Activated T-cell treated with anti-CD3 and anti-CD28 coated beads for 48 hours (primary cell): ENCODE results near the gene HAPLN1.
A peak's percentile ranks its signal among the peaks of the same experiment; 100 is the strongest.
"Not testable (repeated sequence)": the region's sequence is repeated elsewhere in the genome, so short reads cannot be mapped to it uniquely, and the experiment has no call there.

Experiments
- DNase-seq: peaks from one replicate; pipeline ENCODE4 v3.0.0-alpha.2; 2020; ENCODE audit warnings: low read depth

Gene HAPLN1

DNA sequence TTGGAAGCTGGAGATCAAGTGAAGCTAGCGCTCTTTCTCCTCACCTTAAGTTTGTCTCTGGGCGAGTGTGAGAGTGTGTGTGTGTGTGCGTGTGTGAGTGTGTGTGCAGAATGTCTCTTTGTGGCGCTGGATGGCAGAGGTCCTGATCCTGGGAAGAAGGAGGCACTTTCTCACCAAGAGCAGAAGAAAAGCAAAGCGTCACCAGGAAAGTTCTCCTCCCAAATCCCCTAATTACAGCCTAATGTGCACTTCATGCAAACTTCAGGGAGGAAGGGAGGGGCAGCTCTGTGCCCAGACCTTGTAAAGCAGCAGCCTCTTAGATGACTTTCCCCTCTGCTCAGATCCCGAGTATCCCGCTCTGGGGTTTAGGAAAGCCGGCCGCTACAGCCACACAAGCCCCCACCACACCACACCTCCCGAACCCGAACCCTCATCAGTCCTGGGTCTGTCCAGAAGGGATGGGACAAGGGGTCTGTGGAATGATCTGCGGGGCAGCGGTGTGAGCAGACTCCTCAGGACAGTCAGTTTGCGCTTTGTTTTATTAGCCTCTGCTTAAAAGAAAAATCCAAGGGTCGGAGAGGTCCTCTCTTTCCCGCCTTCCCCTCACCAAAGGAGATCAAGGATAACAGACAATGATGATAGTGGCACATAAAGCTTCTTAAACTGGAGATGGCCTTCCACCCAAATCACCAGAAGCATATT is at the start of gene HAPLN1:
TSS of gene HAPLN1 (minus strand) at position 20 of the 702 bp plus-strand sequence. CDS start 47,332 bp downstream, outside the sequence.
- no peak for DNase-seq

DNA sequence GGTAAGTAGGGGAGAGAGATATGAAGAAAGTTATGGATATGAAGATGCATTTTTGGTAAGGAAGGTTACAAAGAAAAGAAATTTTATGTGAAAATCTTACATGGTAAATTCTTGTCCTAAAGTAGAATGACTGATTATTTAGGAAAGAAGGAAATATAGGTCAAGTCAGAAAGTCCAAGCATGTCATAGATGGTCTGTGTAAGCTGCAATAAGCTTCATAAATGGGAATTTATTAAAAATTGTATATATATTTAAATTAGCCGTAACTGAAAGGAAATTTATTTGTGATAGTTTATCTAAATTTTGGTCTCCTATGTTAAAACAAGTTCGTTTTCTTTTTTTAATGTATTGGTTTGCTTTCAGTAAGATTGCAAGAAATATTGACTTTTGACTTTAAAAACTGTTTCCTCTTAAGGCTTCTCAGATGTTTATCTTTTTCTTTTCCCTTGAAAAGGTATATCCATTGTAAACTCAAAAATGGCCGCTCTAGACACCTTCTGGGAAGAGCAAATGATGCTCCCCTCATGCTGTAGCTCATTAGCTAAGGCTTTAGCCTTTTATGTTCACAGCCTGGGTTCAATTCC is 46.8 kb upstream of the HAPLN1 start:
- no peak for DNase-seq

GRCh38 chr5:83764101-83764500 is 43.4 kb upstream of the HAPLN1 start:
- DNase-seq: no peak

DNA sequence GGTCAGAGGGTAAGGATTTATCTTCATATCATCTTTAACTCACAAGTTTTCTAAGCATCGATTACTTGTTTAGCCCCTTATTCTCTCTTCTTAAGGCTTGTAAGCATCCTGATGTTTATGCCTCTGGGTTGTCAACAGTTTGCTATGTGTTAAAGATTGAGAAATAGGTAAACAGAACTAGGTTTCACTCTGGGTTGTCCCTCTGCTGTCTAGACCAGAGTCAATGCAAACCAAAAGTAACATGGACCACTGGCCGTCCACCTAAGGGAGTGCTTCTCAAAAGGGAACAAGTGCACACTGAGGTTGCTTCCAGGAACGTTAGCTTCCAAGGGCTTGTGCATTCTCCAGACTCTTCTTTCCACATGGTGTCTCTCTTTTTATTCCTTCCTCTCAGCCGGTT is 39.9 kb upstream of the HAPLN1 start:
- DNase-seq: no peak

DNA sequence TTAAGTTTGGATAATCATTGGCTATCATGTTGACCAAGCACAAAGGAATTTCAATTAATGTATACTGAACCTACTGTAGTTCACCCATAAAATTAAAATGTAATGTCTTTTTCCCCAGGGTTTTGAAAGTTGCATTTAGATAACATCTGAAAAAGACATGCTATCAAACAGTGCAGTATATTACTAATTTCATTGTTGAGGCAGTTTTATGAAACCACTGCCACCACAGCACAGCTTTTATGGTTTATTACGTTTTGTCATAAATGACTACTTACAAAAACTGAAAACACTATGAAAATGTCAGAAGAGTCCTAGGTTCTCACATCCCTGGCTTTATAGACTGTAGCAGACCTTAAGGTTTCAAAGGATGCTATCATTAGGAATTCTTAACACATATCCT is 32.0 kb upstream of the HAPLN1 start:
- DNase-seq: no peak

GRCh38 chr5:83751201-83751600 is 30.5 kb upstream of the HAPLN1 start:
- no peak for DNase-seq

DNA sequence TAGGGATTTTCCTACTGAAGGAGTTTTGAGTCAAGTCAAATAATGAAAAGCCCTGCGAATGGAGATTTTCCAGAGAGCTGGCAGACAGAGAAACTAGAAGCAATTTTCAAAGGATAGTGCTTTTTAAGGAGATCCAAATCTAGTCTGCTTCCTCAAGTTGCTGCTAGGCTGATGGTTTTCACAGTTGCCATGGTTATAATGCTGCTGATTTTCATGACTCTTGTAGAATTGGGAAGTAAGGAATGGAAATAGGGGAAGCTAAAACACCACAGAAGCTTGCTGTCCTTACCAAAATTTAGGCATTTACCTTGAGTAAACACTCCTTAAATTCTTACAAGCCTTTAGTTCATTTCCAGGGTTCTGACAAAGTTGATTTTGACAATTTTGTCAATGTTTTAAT is 30.1 kb upstream of the HAPLN1 start:
- no peak for DNase-seq

- DNase-seq: no peak
Measured at GRCh38 chr5:83745816-83746215, 25.2 kb upstream of the HAPLN1 start.

DNA sequence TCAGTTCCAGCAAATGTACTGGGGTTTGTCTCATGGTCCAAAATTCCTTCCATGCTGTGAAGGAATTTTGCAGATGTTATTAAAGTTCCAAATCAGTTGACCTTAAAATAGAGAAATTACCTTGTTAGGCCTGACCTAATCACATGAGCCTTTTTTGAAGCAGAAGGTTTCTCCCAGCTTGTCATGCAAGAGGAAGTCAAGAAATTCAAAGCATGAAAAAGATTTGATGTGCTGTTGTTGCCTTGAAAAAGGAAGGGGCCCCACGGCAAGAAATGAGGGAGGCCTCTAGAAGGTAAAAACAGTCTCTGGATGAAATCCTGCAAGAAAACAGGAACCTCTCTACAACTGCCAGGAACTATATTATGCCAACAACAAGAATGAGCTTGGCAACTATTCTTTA is 24.2 kb upstream of the HAPLN1 start:
- no peak for DNase-seq

- DNase-seq: no peak
Measured at GRCh38 chr5:83742089-83742488, 21.4 kb upstream of the HAPLN1 start.

DNA sequence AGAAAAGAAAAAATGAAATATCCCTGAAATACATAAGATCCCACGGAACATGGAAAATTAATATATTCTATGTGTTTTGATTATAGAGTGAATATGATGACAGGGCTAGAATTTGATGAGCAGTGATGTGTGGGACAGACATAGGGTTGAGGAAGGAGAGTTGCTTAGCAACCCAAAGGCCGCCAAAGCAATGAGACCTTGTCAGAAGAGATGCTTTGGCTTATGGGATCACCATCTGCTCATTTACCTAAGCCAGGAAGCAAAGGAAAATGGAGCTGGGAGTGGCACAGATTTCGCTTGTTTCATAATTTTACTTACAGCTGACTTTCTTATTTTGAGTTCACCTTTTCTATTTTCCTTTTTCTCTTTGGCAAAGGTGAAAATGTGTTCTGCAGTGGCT is 20.9 kb upstream of the HAPLN1 start:
- DNase-seq: no peak

DNA sequence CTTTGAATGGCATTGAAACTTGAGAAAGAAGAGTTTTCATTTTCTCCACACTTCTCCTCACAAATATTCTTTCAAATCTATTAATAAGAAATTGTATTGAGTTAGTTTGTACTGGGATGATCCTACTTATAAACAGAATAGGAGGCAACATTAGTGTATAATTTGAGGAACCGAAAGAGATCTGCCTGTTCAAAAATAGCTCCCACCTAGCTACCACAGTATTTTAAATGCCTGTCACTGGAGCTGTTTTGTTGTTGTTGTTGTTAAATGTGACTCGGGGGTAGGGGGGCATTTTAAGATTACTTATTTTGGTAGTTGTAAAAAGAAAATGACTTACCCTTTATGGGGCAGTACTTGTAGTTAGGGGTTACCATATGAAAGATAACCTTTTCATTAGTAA is 20.1 kb upstream of the HAPLN1 start:
- DNase-seq: no peak

GRCh38 chr5:83736169-83736568 is 15.5 kb upstream of the HAPLN1 start:
- not testable (repeated sequence) for DNase-seq

GRCh38 chr5:83735058-83735457 is 14.4 kb upstream of the HAPLN1 start:
- DNase-seq: not testable (repeated sequence)

- DNase-seq: no peak
Measured at GRCh38 chr5:83731638-83732037, 11.0 kb upstream of the HAPLN1 start.

DNA sequence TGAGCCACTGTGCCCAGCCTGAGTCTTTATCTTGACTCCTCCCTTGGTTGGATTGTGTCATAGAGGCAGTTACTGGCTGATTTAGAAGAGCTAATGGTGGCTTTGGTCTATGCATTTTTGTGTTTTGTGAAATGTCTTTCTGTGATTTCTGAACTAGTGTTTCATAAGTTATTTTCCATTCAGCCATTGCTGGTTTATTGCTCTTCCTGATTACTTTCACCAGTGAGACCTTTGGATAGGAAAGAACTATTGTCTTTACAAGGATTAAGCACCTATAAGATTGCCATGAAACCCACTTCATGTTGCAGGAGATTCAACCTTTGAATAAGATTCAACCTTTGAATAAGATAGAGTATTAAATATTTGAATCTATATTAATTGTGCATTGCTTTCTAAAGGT is 8.7 kb upstream of the HAPLN1 start:
- no peak for DNase-seq

GRCh38 chr5:83726912-83727311 is 6.3 kb upstream of the HAPLN1 start:
- DNase-seq: no peak

DNA sequence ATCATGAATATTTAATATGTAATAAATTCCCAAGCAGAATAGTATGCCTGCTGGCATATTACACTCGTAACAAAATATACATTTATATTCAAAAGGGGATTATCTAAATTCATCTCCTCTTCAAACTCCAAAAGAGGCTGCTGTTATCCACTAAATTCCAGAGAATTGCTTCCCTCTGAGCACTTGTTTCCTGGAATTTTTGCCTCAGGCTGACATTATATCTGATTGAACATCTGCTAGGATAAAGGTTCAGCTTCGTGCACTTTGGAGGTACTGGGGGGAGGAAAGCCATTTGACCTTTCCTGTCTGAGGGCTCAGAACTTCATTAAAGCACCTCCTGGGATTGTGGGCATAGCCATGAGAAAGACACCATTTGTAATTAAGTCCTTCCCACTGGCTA is 4.3 kb upstream of the HAPLN1 start:
- no peak for DNase-seq

DNA sequence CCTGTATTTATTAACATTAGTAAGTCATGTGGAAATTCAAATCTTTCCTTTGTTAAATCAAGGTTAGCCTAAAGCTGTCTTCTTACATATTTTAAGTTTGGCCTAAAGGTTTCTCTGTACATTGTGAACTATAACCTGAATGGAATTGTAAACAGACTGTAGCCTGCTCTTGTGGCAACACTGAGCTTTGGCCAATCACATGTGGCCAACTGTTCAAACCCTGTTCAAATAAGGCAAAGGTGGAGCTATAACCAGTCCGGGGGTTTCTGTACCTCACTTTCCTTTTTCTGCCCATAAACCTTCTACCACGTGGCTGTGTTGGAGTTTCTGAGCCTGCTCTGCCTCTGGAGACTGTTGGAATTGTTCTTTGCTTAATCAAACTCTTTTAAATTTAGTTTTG is 3.3 kb upstream of the HAPLN1 start:
- DNase-seq: no peak

GRCh38 chr5:83723031-83723430 is 2.4 kb upstream of the HAPLN1 start:
- no peak for DNase-seq

DNA sequence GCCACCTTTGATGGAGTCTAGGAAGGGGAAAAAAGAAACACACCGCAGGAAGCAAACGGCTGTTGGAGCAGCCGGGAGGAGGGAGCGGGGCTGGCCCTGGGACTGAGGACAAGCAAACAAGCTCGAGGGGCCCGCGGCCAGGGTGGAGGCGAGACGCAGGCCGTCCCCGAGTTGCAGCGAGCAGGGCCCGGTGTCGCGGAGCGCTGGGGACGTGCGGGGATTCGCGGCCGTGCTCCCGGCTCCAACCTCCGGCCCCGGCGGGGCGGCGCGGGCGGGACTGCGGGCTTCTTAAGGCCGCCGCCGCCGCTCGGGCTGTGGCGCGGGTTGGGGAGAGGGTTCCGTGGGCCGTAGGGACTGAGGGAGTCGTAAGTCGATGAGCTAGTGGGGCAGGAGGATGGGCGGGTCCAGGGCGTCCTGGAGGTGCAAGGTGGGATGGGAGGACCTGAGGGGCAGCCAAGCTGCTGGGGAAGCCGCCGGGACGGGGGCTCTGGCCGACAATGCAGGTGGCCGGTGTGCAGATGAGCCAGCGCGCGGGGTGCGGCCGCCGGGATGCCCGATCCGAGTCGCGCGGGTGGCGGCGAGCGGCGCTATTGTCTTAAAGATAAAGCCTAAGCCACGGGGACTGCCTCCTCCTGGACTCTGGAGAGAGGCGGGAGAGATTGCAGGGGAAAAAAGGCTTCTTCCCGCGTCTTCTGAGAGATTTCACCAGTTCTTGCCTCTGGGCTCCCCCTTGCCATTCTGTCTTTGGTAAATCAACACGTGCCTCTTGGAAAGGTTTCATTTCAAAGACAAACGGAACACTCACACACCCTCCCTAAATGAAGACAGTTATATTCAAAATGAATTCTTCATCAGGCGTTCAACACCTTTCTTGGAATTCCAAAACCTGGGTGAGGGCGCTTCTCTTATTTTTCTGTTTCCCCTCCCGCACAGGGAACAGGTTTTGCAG is 1.6 kb upstream of the HAPLN1 start:
- peak; percentile 18 for DNase-seq

- no peak for DNase-seq
Measured at GRCh38 chr5:83718936-83719495, 1.6 kb downstream of the HAPLN1 start.
